AG04450 (cell line): ENCODE results near the gene MIS18BP1. TPM values are rescaled to one million over a fixed set of nuclear protein-coding genes. Genes with fewer than 3 reads are reported as not detected.
"Not testable (repeated sequence)": the region's sequence is repeated elsewhere in the genome, so short reads cannot be mapped to it uniquely, and the experiment has no call there.

Source experiments
- CTCF ChIA-PET: fragments of 300-600, 350-600 bp; formaldehyde crosslinking; extraction: SDS; loops from one replicate; lab custom pipeline; 2022; ENCODE audit warnings: antibody characterized with exemption, inconsistent platforms; lab: Charles Lee
- POLR2A ChIA-PET: fragments of 350-600 bp; formaldehyde crosslinking; extraction: SDS; loops from one replicate; lab custom pipeline; 2021; ENCODE audit warnings: antibody characterized with exemption, inconsistent platforms; lab: Yijun Ruan, JAX
- DNase-seq: peaks from one replicate; pipeline ENCODE4 v3.0.0-alpha.2; 2011; ENCODE audit warnings: low read depth, low spot score
- H3K27ac ChIP-seq: one replicate; pipeline ENCODE4 v1.5.1; 2012; ENCODE audit warnings: low read depth, low read length, control low read depth
- H3K27me3 ChIP-seq: one replicate; pipeline ENCODE4 v1.6.0; 2012; ENCODE audit warnings: low read length; ENCODE audit not compliant: control insufficient read depth, insufficient read depth
- H3K4me3 ChIP-seq: 2 replicates; pipeline ENCODE4 v1.5.1; 2011; ENCODE audit warnings: mild to moderate bottlenecking, low read depth, low read length, control low read depth
- H3K9me3 ChIP-seq: 2 replicates; pipeline ENCODE4 v1.5.1; 2012; ENCODE audit warnings: low read length; ENCODE audit not compliant: control insufficient read depth, insufficient read depth
- CTCF ChIP-seq: IDR thresholded peaks from 2 replicates; pipeline ENCODE4 v1.5.1; 2011; ENCODE audit warnings: low read depth, low read length, control low read depth, inconsistent platforms
- polyA plus RNA-seq: library from polyadenylated mRNA; depleted of rRNA; stranded (reverse); fragments of >200 nt; gene quantifications from 2 replicates; pipeline ENCODE4 v1.2.3, GENCODE V29; 2011

Gene MIS18BP1
- polyA plus RNA-seq, 1 experiment = 12.9 TPM

- Histone ChIP-seq H3K27me3 (no peaks in the 10 kb centered on the region), H3K4me3 (no peak overlapping the region), H3K27ac (no peak overlapping the region), H3K9me3 (no peaks in the 10 kb centered on the region)
- DNase-seq = no peak
- CTCF ChIA-PET = interaction anchor here (1.0 kb wide), 1 partner anchor 26 kb away, joined by 5 read pairs; the partner anchor contains the start of gene MIS18BP1
- no peak for TF ChIP-seq CTCF
- POLR2A ChIA-PET = no interaction called here
Observed at GRCh38 chr14:45227566-45227965, 25.4 kb downstream of the MIS18BP1 start.

- CTCF ChIA-PET = no interaction called here
Observed at GRCh38 chr14:45222485-45223262, 30.3 kb downstream of the MIS18BP1 start.

GRCh38 chr14:45214341-45214740 lies 38.7 kb downstream of the MIS18BP1 start:
- DNase-seq, H3K27me3 ChIP-seq, H3K27ac ChIP-seq, H3K4me3 ChIP-seq, POLR2A ChIA-PET, H3K9me3 ChIP-seq: not testable (repeated sequence)
- CTCF ChIA-PET = interaction anchor here (0.5 kb wide), 1 partner anchor 30 kb away, joined by 7 read pairs; no protein-coding TSS in a partner anchor

More at GRCh38 chr14:45222485-45223262, 30.3 kb downstream of the MIS18BP1 start:
- no peak for TF ChIP-seq CTCF
- Histone ChIP-seq H3K27me3 (no peaks in the 10 kb centered on the region), H3K9me3 (no peaks in the 10 kb centered on the region), H3K4me3 (no peak overlapping the region), H3K27ac (no peak overlapping the region)
- DNase-seq = no peak
- POLR2A ChIA-PET = no interaction called here

GRCh38 chr14:45213716-45214115 lies 39.3 kb downstream of the MIS18BP1 start:
- H3K27ac ChIP-seq, POLR2A ChIA-PET, H3K27me3 ChIP-seq, CTCF ChIA-PET, DNase-seq, H3K4me3 ChIP-seq, H3K9me3 ChIP-seq: not testable (repeated sequence)

- CTCF ChIA-PET = no interaction called here
- Histone ChIP-seq H3K4me3 (no peak overlapping the region), H3K27ac (no peak overlapping the region), H3K27me3 (no peaks in the 10 kb centered on the region), H3K9me3 (no peaks in the 10 kb centered on the region; the same call in 1 of the 2 replicates)
- no peak for DNase-seq
- no peak for TF ChIP-seq CTCF
- POLR2A ChIA-PET = no interaction called here
Observed at GRCh38 chr14:45212231-45212630, 40.8 kb downstream of the MIS18BP1 start.

- CTCF ChIA-PET = no interaction called here
- Histone ChIP-seq H3K27ac (no peak overlapping the region), H3K27me3 (no peaks in the 10 kb centered on the region), H3K4me3 (no peak overlapping the region), H3K9me3 (no peaks in the 10 kb centered on the region; the same call in 1 of the 2 replicates)
- TF ChIP-seq CTCF = no peak
- no peak for DNase-seq
- POLR2A ChIA-PET = no interaction called here
Observed at GRCh38 chr14:45211295-45211694, 41.7 kb downstream of the MIS18BP1 start.
